Astrocyte (in vitro differentiated cells and primary cell): ENCODE results near the gene PIBF1. TPM values are rescaled to one million over a fixed set of nuclear protein-coding genes. Genes with fewer than 3 reads are reported as not detected.

ENCODE experiments used
- DNase-seq: peaks from one replicate; pipeline ENCODE4 v3.0.0-alpha.2; 2010; ENCODE audit warnings: low read depth
- FAIRE-seq: peaks from 2 replicates; lab custom pipeline; 2011; peaks lifted over from hg19 to GRCh38; lab: Jason Lieb, UNC
- H2AFZ ChIP-seq: 2 replicates; pipeline ENCODE4 v1.6.0; 2012; ENCODE audit warnings: low read depth, low read length, inconsistent platforms
- H3K27ac ChIP-seq: 2 replicates; pipeline ENCODE4 v1.5.1; 2011; ENCODE audit warnings: low read depth, low read length, inconsistent platforms
- H3K27me3 ChIP-seq: 2 replicates; pipeline ENCODE4 v1.6.0; 2011; ENCODE audit warnings: low read length, inconsistent platforms; ENCODE audit not compliant: insufficient read depth
- H3K36me3 ChIP-seq: 2 replicates; pipeline ENCODE4 v1.5.1; 2011; ENCODE audit warnings: low read length, inconsistent platforms; ENCODE audit not compliant: insufficient read depth
- H3K4me1 ChIP-seq: 2 replicates; pipeline ENCODE4 v1.5.1; 2011; ENCODE audit warnings: low read length, inconsistent platforms; ENCODE audit not compliant: insufficient read depth
- H3K4me2 ChIP-seq: 2 replicates; pipeline ENCODE4 v1.6.0; 2012; ENCODE audit warnings: low read length, inconsistent platforms
- H3K4me3 ChIP-seq: 2 replicates; pipeline ENCODE4 v1.5.1; 2011; ENCODE audit warnings: low read depth, mild to moderate bottlenecking, low read length, inconsistent platforms; ENCODE audit not compliant: insufficient read depth
- H3K79me2 ChIP-seq: 2 replicates; pipeline ENCODE4 v1.6.0; 2012; ENCODE audit warnings: mild to moderate bottlenecking, low read length, inconsistent platforms; ENCODE audit not compliant: insufficient read depth
- H3K9ac ChIP-seq: 2 replicates; pipeline ENCODE4 v1.6.0; 2012; ENCODE audit warnings: mild to moderate bottlenecking, low read length, inconsistent platforms
- H3K9me3 ChIP-seq: 2 replicates; pipeline ENCODE4 v1.5.1; 2012; ENCODE audit warnings: low read depth, mild to moderate bottlenecking, low read length, inconsistent platforms; ENCODE audit not compliant: insufficient read depth
- H4K20me1 ChIP-seq: 2 replicates; pipeline ENCODE4 v1.6.0; 2012; ENCODE audit warnings: low read length, inconsistent platforms; ENCODE audit not compliant: insufficient read depth
- H3K27ac Mint-ChIP-seq: one replicate; pipeline ENCODE4 v1.8.0; 2021; ENCODE audit warnings: mild to moderate bottlenecking, mixed read lengths; ENCODE audit not compliant: unreplicated experiment
- H3K27me3 Mint-ChIP-seq: one replicate; pipeline ENCODE4 v1.8.0; 2021; ENCODE audit warnings: low read depth, mixed read lengths; ENCODE audit not compliant: unreplicated experiment
- H3K36me3 Mint-ChIP-seq: one replicate; pipeline ENCODE4 v1.8.0; 2021; ENCODE audit warnings: low read depth, mixed read lengths; ENCODE audit not compliant: unreplicated experiment
- H3K4me1 Mint-ChIP-seq: one replicate; pipeline ENCODE4 v1.8.0; 2021; ENCODE audit warnings: low read depth, mixed read lengths; ENCODE audit not compliant: unreplicated experiment
- H3K4me3 Mint-ChIP-seq: one replicate; pipeline ENCODE4 v1.8.0; 2021; ENCODE audit warnings: mild to moderate bottlenecking, moderate library complexity, mixed read lengths; ENCODE audit not compliant: unreplicated experiment
- H3K9me3 Mint-ChIP-seq: one replicate; pipeline ENCODE4 v1.8.0; 2021; ENCODE audit warnings: mild to moderate bottlenecking, mixed read lengths; ENCODE audit not compliant: unreplicated experiment
- CTCF ChIP-seq: IDR thresholded peaks from 2 replicates; pipeline ENCODE4 v1.5.1; 2011; ENCODE audit warnings: low read depth, mild to moderate bottlenecking, inconsistent platforms, low read length, moderate library complexity; ENCODE audit not compliant: insufficient read depth
- EZH2 ChIP-seq: IDR thresholded peaks from 2 replicates; pipeline ENCODE4 v1.6.1; 2012; ENCODE audit warnings: mild to moderate bottlenecking, low read length, inconsistent platforms; ENCODE audit not compliant: insufficient read depth
- total RNA-seq: library from RNA; stranded (reverse); gene quantifications from 2 replicates; pipeline ENCODE4 v1.2.1, GENCODE V29; 2021

Gene PIBF1
- total RNA-seq, 1 donor from 2014 or later, result 19.3 TPM

- no peaks in the 10 kb centered on the region for H3K9me3 Mint-ChIP-seq
- H3K9me3 ChIP-seq, result no peaks in the 10 kb centered on the region
- H3K4me1 ChIP-seq, result peaks cover 22% of the 10 kb centered on the region
- H3K36me3 Mint-ChIP-seq, result peaks cover 2% of the 10 kb centered on the region
- peak overlapping the region; percentile 92 for H3K4me3 Mint-ChIP-seq
- no peak overlapping the region for H3K27ac Mint-ChIP-seq
- FAIRE-seq (no peak), DNase-seq (no peak)
- H3K27ac ChIP-seq, result no peak overlapping the region
- H3K4me2 ChIP-seq, result peak overlapping the region; percentile 86
- no peak overlapping the region for H3K4me3 ChIP-seq
- TF ChIP-seq EZH2, result no peak
- TF ChIP-seq CTCF, result no peak
- peak overlapping the region; percentile 76 for H3K9ac ChIP-seq
- H4K20me1 ChIP-seq, result peaks cover 12% of the 10 kb centered on the region
- peaks cover 26% of the 10 kb centered on the region for H3K4me1 Mint-ChIP-seq
- H3K79me2 ChIP-seq, result peaks cover 22% of the 10 kb centered on the region
- H3K36me3 ChIP-seq, result peaks cover 7% of the 10 kb centered on the region
- H2AFZ ChIP-seq, result no peak overlapping the region
- H3K27me3 ChIP-seq, result no peaks in the 10 kb centered on the region
- H3K27me3 Mint-ChIP-seq, result no peaks in the 10 kb centered on the region
These were observed 275.5 kb downstream of the PIBF1 start for GRCh38 chr13:73057284-73058063.

GRCh38 chr13:73058064-73058313 is 276.1 kb downstream of the PIBF1 start:
- peak overlapping the region; percentile 70 for H2AFZ ChIP-seq
- no peaks in the 10 kb centered on the region for H3K9me3 ChIP-seq
- no peaks in the 10 kb centered on the region for H3K27me3 ChIP-seq
- H3K27ac ChIP-seq, result no peak overlapping the region
- peaks cover 13% of the 10 kb centered on the region for H4K20me1 ChIP-seq
- Mint-ChIP-seq H3K4me1 (peaks cover 26% of the 10 kb centered on the region), H3K4me3 (peak overlapping the region; percentile 92), H3K27ac (no peak overlapping the region), H3K36me3 (peaks cover 2% of the 10 kb centered on the region), H3K9me3 (no peaks in the 10 kb centered on the region), H3K27me3 (no peaks in the 10 kb centered on the region)
- no peak for TF ChIP-seq CTCF
- TF ChIP-seq EZH2, result no peak
- H3K4me3 ChIP-seq, result peak overlapping the region; percentile 84
- FAIRE-seq, result no peak
- peak overlapping the region; percentile 76 for H3K9ac ChIP-seq
- DNase-seq, result no peak
- peaks cover 8% of the 10 kb centered on the region for H3K36me3 ChIP-seq
- peaks cover 25% of the 10 kb centered on the region for H3K79me2 ChIP-seq
- H3K4me1 ChIP-seq, result peaks cover 22% of the 10 kb centered on the region
- H3K4me2 ChIP-seq, result peak overlapping the region; percentile 86

- peaks cover 22% of the 10 kb centered on the region for H3K4me1 ChIP-seq
- H3K27me3 Mint-ChIP-seq, result no peaks in the 10 kb centered on the region
- H3K36me3 ChIP-seq, result peaks cover 8% of the 10 kb centered on the region
- H3K36me3 Mint-ChIP-seq, result peaks cover 2% of the 10 kb centered on the region
- no peaks in the 10 kb centered on the region for H3K9me3 Mint-ChIP-seq
- H3K4me2 ChIP-seq, result peak overlapping the region; percentile 86
- TF ChIP-seq EZH2 (no peak), CTCF (no peak)
- no peaks in the 10 kb centered on the region for H3K27me3 ChIP-seq
- peak overlapping the region; percentile 84 for H3K4me3 ChIP-seq
- H2AFZ ChIP-seq, result peak overlapping the region; percentile 70
- H3K4me3 Mint-ChIP-seq, result peak overlapping the region; percentile 92
- peaks cover 25% of the 10 kb centered on the region for H3K79me2 ChIP-seq
- FAIRE-seq, result no peak
- peak overlapping the region; percentile 76 for H3K9ac ChIP-seq
- no peaks in the 10 kb centered on the region for H3K9me3 ChIP-seq
- DNase-seq, result no peak
- peaks cover 13% of the 10 kb centered on the region for H4K20me1 ChIP-seq
- H3K27ac Mint-ChIP-seq, result peak overlapping the region; percentile 37
- peaks cover 26% of the 10 kb centered on the region for H3K4me1 Mint-ChIP-seq
- H3K27ac ChIP-seq, result no peak overlapping the region
These were observed 276.5 kb downstream of the PIBF1 start for GRCh38 chr13:73058432-73058735.
